Measurements from ENCODE around the gene UGGT1. TPM values are rescaled to one million over a fixed set of nuclear protein-coding genes. Genes with fewer than 3 reads are reported as not detected.

UGGT1 gene
- total RNA-seq, 1 experiment from 2014 or later = 55.9 TPM

GRCh38 chr2:128217671-128218070 lies 126.7 kb downstream of the UGGT1 start:
- H3K4me1 Mint-ChIP-seq = peaks cover 6 to 8% of the 10 kb centered on the region in 2 experiments
- Histone ChIP-seq H3T11ph (ENCODE audit: low read length) (no peak overlapping the region), H4K5ac (ENCODE audit: insufficient read length, low read depth, low read length) (no peak overlapping the region), H3K27me3 (ENCODE audit: insufficient read depth, low read length) (no peaks in the 10 kb centered on the region), H3K18ac (ENCODE audit: insufficient read length, low read depth, low read length) (no peak overlapping the region), H3K79me2 (ENCODE audit: insufficient read depth, low read length) (no peaks in the 10 kb centered on the region), H2BK20ac (ENCODE audit: low read depth, low read length, poor library complexity, severe bottlenecking) (no peak overlapping the region), H3K9me3 (ENCODE audit: control insufficient read depth, low read depth, low read length) (no peaks in the 10 kb centered on the region), H3K9ac (ENCODE audit: extremely low read depth, insufficient read length, low read length) (no peak overlapping the region), H2AFZ (ENCODE audit: low read length) (no peak overlapping the region), H2BK15ac (ENCODE audit: low read depth, low read length) (no peak overlapping the region), H4K20me1 (ENCODE audit: control insufficient read depth, insufficient read depth, insufficient read length) (no peaks in the 10 kb centered on the region), H3K23me2 (ENCODE audit: insufficient read length, low read depth, low read length, poor library complexity, severe bottlenecking) (no peaks in the 10 kb centered on the region), H2BK120ac (ENCODE audit: low read depth, low read length, poor library complexity, severe bottlenecking) (no peak overlapping the region), H4K8ac (replicated peaks; ENCODE audit: insufficient read length, low read depth, low read length) (no peak overlapping the region), H4K91ac (ENCODE audit: insufficient read length, low read depth, low read length) (no peak overlapping the region), H3K4ac (ENCODE audit: low read depth, low read length) (no peak overlapping the region), H3K56ac (ENCODE audit: insufficient read length, low read depth, low read length) (no peak overlapping the region), H3K79me1 (ENCODE audit: insufficient read depth, low read depth, low read length, poor library complexity, severe bottlenecking) (no peaks in the 10 kb centered on the region), H2BK5ac (ENCODE audit: insufficient read length, low read length) (no peak overlapping the region), H2BK12ac (ENCODE audit: insufficient read length, low read depth, low read length) (no peak overlapping the region), H3K23ac (ENCODE audit: insufficient read length, low read depth, low read length) (no peak overlapping the region), H3K4me2 (ENCODE audit: insufficient read depth, insufficient read length, low read length) (no peak overlapping the region), H3K27ac (ENCODE audit: insufficient read length, low read depth, low read length) (no peak overlapping the region), H3K14ac (ENCODE audit: insufficient read depth, low read length) (no peak overlapping the region), H3K4me1 (ENCODE audit: insufficient read depth, low read length) (no peaks in the 10 kb centered on the region), H2AK5ac (ENCODE audit: insufficient read length, low read length) (no peak overlapping the region)
- TF ChIP-seq, protein P1, sequence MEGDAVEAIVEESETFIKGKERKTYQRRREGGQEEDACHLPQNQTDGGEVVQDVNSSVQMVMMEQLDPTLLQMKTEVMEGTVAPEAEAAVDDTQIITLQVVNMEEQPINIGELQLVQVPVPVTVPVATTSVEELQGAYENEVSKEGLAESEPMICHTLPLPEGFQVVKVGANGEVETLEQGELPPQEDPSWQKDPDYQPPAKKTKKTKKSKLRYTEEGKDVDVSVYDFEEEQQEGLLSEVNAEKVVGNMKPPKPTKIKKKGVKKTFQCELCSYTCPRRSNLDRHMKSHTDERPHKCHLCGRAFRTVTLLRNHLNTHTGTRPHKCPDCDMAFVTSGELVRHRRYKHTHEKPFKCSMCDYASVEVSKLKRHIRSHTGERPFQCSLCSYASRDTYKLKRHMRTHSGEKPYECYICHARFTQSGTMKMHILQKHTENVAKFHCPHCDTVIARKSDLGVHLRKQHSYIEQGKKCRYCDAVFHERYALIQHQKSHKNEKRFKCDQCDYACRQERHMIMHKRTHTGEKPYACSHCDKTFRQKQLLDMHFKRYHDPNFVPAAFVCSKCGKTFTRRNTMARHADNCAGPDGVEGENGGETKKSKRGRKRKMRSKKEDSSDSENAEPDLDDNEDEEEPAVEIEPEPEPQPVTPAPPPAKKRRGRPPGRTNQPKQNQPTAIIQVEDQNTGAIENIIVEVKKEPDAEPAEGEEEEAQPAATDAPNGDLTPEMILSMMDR (conservative IDR thresholded peaks at IDR 0.05) = no peak
- H3K27me3 Mint-ChIP-seq (ENCODE audit: low read depth) = no peaks in the 10 kb centered on the region; the same call in none of the 2 replicates
- no peak overlapping the region for H3K27ac Mint-ChIP-seq
- WGBS (ENCODE audit: extremely low coverage, insufficient read length, low lambda C conversion rate) = no CpG with 5 or more reads among the region's 4 CpGs
- no peak overlapping the region for H3K4me3 Mint-ChIP-seq
- H3K9me3 Mint-ChIP-seq = no peaks in the 10 kb centered on the region
- no peak for DNase-seq
- H3K36me3 Mint-ChIP-seq (ENCODE audit: insufficient read depth in 1 of 3, low read depth in 3 of 3) = no peaks in the 10 kb centered on the region

Measured in H9 (cell line).